Measurements from ENCODE around the gene GDF9. TPM values are rescaled to one million over a fixed set of nuclear protein-coding genes. Genes with fewer than 3 reads are reported as not detected.

Gene GDF9
- total RNA-seq, 1 experiment from 2014 or later: not detected

- intact Hi-C loops (cut with micrococcal nuclease): no loop called here
- Histone ChIP-seq H2AFZ (ENCODE audit: low read length) (no peak overlapping the region), H3K27me3 (ENCODE audit: low read length) (no peaks in the 10 kb centered on the region), H3K4me2 (ENCODE audit: low read length) (no peak overlapping the region), H3F3A (ENCODE audit: low read length, unreplicated experiment) (no peaks in the 10 kb centered on the region), H3K36me3 (ENCODE audit: low read depth, low read length) (no peaks in the 10 kb centered on the region), H3K4me1 (ENCODE audit: insufficient read depth, low read length) (no peaks in the 10 kb centered on the region), H3K9me2 (replicated peaks; ENCODE audit: low read length) (no peaks in the 10 kb centered on the region), H3K79me2 (ENCODE audit: low read length) (no peaks in the 10 kb centered on the region), H3K4me3 (ENCODE audit: low read length) (no peak overlapping the region), H3K9ac (ENCODE audit: low read length) (no peak overlapping the region), H4K20me1 (ENCODE audit: low read length) (no peaks in the 10 kb centered on the region), H3K27ac (ENCODE audit: low read length) (no peak overlapping the region), H3K9me3 (ENCODE audit: low read length) (no peaks in the 10 kb centered on the region)
- CTCF ChIA-PET: interaction anchor here (0.9 kb wide), 1 partner anchor 180 kb away, joined by 3 read pairs; no protein-coding TSS in a partner anchor
- POLR2A ChIA-PET (ENCODE audit: unreplicated experiment): no interaction called here
- no TSS peak for BruUV-seq (replicated peaks)
- DNase-seq: no peak
- TF ChIP-seq CTCF (conservative IDR thresholded peaks at IDR 0.05; ENCODE audit: low read depth, low read length) (no peak), EZH2phosphoT487 (IDR thresholded peaks at IDR 0.05; ENCODE audit: borderline replicate concordance, low read length) (no peak), EZH2 (IDR thresholded peaks at IDR 0.05; ENCODE audit: low read length, unreplicated experiment) (no peak)
- ATAC-seq: no peak
Observed at GRCh38 chr5:132854301-132854700, 12.0 kb downstream of the GDF9 start.

- Histone ChIP-seq H3K9ac (ENCODE audit: low read length) (no peak overlapping the region), H3K79me2 (ENCODE audit: low read length) (no peaks in the 10 kb centered on the region), H3K4me3 (ENCODE audit: low read length) (no peak overlapping the region), H3K4me2 (ENCODE audit: low read length) (no peak overlapping the region), H3K9me3 (ENCODE audit: low read length) (no peaks in the 10 kb centered on the region), H2AFZ (ENCODE audit: low read length) (no peak overlapping the region), H3K4me1 (ENCODE audit: insufficient read depth, low read length) (no peaks in the 10 kb centered on the region), H3K27ac (ENCODE audit: low read length) (no peak overlapping the region), H4K20me1 (ENCODE audit: low read length) (no peaks in the 10 kb centered on the region), H3K9me2 (replicated peaks; ENCODE audit: low read length) (no peaks in the 10 kb centered on the region), H3F3A (ENCODE audit: low read length, unreplicated experiment) (no peaks in the 10 kb centered on the region), H3K36me3 (ENCODE audit: low read depth, low read length) (no peaks in the 10 kb centered on the region), H3K27me3 (ENCODE audit: low read length) (no peaks in the 10 kb centered on the region)
- intact Hi-C loops (cut with micrococcal nuclease): no loop called here
- BruUV-seq (replicated peaks): no TSS peak
- TF ChIP-seq EZH2 (IDR thresholded peaks at IDR 0.05; ENCODE audit: low read length, unreplicated experiment): no peak
- no peak for TF ChIP-seq CTCF (conservative IDR thresholded peaks at IDR 0.05; ENCODE audit: low read depth, low read length)
- no peak for TF ChIP-seq EZH2phosphoT487 (IDR thresholded peaks at IDR 0.05; ENCODE audit: borderline replicate concordance, low read length)
- DNase-seq (no peak), ATAC-seq (no peak)
- POLR2A ChIA-PET (ENCODE audit: unreplicated experiment): no interaction called here
- CTCF ChIA-PET: interaction anchor here (0.7 to 0.9 kb wide), 2 partner anchors 179 to 353 kb away, joined by 3 read pairs; no protein-coding TSS in a partner anchor
Observed at GRCh38 chr5:132853790-132854189, 12.5 kb downstream of the GDF9 start.

GRCh38 chr5:132853323-132853722 lies 12.9 kb downstream of the GDF9 start:
- Histone ChIP-seq H3K9me2 (replicated peaks; ENCODE audit: low read length) (no peaks in the 10 kb centered on the region), H3K9me3 (ENCODE audit: low read length) (no peaks in the 10 kb centered on the region), H3K79me2 (ENCODE audit: low read length) (no peaks in the 10 kb centered on the region), H3K36me3 (ENCODE audit: low read depth, low read length) (no peaks in the 10 kb centered on the region), H3K4me1 (ENCODE audit: insufficient read depth, low read length) (no peaks in the 10 kb centered on the region), H3K27me3 (ENCODE audit: low read length) (no peaks in the 10 kb centered on the region), H3K27ac (ENCODE audit: low read length) (no peak overlapping the region), H3F3A (ENCODE audit: low read length, unreplicated experiment) (no peaks in the 10 kb centered on the region), H3K4me2 (ENCODE audit: low read length) (no peak overlapping the region), H3K4me3 (ENCODE audit: low read length) (no peak overlapping the region), H2AFZ (ENCODE audit: low read length) (no peak overlapping the region), H3K9ac (ENCODE audit: low read length) (no peak overlapping the region), H4K20me1 (ENCODE audit: low read length) (no peaks in the 10 kb centered on the region)
- no TSS peak for BruUV-seq (replicated peaks)
- POLR2A ChIA-PET (ENCODE audit: unreplicated experiment): no interaction called here
- intact Hi-C loops (cut with micrococcal nuclease): no loop called here
- CTCF ChIA-PET: interaction anchor here (0.7 to 0.9 kb wide), 2 partner anchors 179 to 352 kb away, joined by 3 read pairs; no protein-coding TSS in a partner anchor
- ATAC-seq (peak; percentile 45), DNase-seq (no peak)
- TF ChIP-seq EZH2 (IDR thresholded peaks at IDR 0.05; ENCODE audit: low read length, unreplicated experiment) (no peak), EZH2phosphoT487 (IDR thresholded peaks at IDR 0.05; ENCODE audit: borderline replicate concordance, low read length) (no peak), CTCF (conservative IDR thresholded peaks at IDR 0.05; ENCODE audit: low read depth, low read length) (no peak)
